ENCODE measurements around the gene ZNF658.
"Not testable (repeated sequence)": the region's sequence is repeated elsewhere in the genome, so short reads cannot be mapped to it uniquely, and the experiment has no call there.

DNA sequence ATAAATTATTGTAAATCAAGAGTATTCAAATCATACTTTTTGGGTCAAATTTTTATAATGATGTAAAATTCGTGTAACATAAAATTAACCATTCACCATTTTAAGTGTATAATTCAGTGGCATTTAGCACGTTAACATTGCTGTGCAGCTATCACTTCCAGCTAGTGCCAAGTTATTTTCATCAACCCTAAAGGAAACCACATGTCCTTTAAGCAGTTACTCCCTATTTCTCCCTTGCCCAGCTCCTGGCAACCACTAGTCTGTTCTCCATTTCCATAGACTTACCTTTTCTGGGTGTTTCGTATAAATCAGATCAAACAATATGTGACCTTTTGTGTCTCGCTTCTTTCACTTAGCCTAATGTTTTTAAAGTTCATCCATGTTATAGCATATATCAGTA lies 38.8 kb upstream of the ZNF658 start:
- TF ChIP-seq, protein P1, sequence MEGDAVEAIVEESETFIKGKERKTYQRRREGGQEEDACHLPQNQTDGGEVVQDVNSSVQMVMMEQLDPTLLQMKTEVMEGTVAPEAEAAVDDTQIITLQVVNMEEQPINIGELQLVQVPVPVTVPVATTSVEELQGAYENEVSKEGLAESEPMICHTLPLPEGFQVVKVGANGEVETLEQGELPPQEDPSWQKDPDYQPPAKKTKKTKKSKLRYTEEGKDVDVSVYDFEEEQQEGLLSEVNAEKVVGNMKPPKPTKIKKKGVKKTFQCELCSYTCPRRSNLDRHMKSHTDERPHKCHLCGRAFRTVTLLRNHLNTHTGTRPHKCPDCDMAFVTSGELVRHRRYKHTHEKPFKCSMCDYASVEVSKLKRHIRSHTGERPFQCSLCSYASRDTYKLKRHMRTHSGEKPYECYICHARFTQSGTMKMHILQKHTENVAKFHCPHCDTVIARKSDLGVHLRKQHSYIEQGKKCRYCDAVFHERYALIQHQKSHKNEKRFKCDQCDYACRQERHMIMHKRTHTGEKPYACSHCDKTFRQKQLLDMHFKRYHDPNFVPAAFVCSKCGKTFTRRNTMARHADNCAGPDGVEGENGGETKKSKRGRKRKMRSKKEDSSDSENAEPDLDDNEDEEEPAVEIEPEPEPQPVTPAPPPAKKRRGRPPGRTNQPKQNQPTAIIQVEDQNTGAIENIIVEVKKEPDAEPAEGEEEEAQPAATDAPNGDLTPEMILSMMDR (IDR thresholded peaks at IDR 0.05), result not testable (repeated sequence)
- TF ChIP-seq POLR2A, POLR2AphosphoS5 (IDR thresholded peaks at IDR 0.05): not testable (repeated sequence)

Measured in breast epithelium (tissue), 3 donors.